ENCODE measurements around the gene TMF1. TPM values are rescaled to one million over a fixed set of nuclear protein-coding genes. Genes with fewer than 3 reads are reported as not detected.

Gene TMF1
- total RNA-seq, 2 experiments from 2014 or later = 57.4 to 58.0 TPM

DNA sequence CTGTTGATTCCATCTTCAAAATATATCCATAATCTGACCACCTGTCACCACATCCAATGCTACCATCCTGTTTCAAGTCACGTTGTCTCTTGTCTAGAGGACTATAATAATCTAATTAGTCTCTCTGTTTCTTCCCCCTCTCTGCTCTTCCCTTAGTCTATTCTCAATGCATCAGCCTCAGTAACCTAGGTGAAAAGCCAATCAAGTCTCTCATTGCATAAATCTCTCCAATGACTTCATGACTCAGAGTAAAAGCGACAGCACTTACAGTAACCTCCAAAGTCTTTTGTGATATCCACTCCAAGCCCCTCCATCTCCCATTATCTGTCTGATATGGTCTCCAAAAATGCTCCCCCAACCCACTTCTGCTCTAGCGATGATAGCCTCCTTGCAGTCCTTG is 20.8 kb upstream of the TMF1 start:
- no peak for DNase-seq
- peaks cover 49% of the 10 kb centered on the region for H3K36me3 Mint-ChIP-seq (ENCODE audit: low read depth)
- ChIA-PET POLR2A (no interaction called here), CTCF (no interaction called here)
- peak overlapping the region; percentile 1 for H3K27ac Mint-ChIP-seq
- H3K4me3 Mint-ChIP-seq = no peak overlapping the region
- no peaks in the 10 kb centered on the region for H3K9me3 Mint-ChIP-seq
- H3K27me3 Mint-ChIP-seq = no peaks in the 10 kb centered on the region
- H3K4me1 Mint-ChIP-seq = peaks cover 43% of the 10 kb centered on the region

DNA sequence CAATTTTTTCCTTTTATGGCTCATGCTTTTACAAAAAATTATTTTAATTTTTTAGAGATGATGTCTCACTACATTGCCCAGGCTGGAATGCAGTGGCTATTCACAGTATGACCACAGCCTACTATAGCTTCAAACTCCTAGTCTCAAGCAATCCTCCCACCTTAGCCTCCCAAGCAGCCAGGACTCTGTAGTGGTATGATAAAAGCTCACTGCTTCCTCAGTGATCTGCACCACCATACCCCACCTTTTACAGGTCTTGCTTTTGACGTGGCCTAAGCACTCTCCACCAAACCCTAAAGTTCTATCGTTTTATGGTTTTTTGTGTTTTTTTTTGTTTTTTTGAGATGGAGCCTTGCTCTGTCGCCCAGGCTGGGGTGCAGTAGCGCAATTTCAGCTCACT is 14.0 kb upstream of the TMF1 start:
- no peaks in the 10 kb centered on the region for H3K27me3 Mint-ChIP-seq
- H3K36me3 Mint-ChIP-seq (ENCODE audit: low read depth) = peaks cover 49% of the 10 kb centered on the region
- ChIA-PET CTCF (interaction anchor here (0.8 to 1.1 kb wide), 2 partner anchors 9 to 14 kb away, joined by 3 read pairs; partner anchors contain the start of gene TMF1), POLR2A (interaction anchor here (5.0 to 11.3 kb wide), 3 partner anchors 11 to 22 kb away, joined by 55 to 305 read pairs (median 72); partner anchors contain the start of genes ARL6IP5, TMF1 and UBA3)
- DNase-seq = no peak
- H3K4me3 Mint-ChIP-seq = no peak overlapping the region
- peaks cover 54% of the 10 kb centered on the region for H3K4me1 Mint-ChIP-seq
- peak overlapping the region; percentile 70 for H3K27ac Mint-ChIP-seq
- peaks cover 3% of the 10 kb centered on the region for H3K9me3 Mint-ChIP-seq

DNA sequence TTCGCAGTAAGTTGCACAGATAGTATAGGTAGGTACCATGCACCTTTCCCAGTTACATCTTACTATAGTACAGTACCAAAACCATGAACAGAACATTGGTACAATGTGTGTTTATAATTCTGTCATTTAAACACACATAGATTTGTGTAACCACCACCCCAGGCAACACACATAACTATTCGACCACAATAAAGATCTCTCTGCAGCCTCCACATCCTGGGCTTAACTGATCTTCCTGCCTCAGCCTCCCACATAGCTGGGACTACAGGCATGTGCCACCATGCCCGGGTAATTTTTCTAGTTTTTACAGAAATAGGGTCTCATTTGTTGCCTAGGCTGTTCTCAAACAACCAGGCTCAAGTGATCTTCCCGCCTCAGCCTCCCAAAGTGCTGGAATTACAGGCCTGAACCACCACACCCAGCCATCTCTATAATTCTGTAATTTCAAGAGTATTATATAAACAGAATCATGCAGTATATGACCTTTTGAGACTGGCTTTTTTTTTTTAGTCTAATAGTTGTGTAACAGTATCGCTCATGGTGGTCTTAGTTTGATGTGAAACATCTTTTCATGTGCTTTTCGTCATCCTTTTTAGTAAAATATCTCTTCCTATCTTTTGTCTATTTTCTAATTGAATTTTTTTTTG is 13.3 kb upstream of the TMF1 start:
- Mint-ChIP-seq H3K27ac (peak overlapping the region; percentile 70), H3K4me3 (no peak overlapping the region), H3K4me1 (peaks cover 53% of the 10 kb centered on the region), H3K27me3 (no peaks in the 10 kb centered on the region), H3K9me3 (peaks cover 8% of the 10 kb centered on the region), H3K36me3 (ENCODE audit: low read depth) (peaks cover 49% of the 10 kb centered on the region)
- ChIA-PET POLR2A (interaction anchor here (1.0 to 11.3 kb wide), 6 partner anchors 12 to 56 kb away, joined by 3 to 305 read pairs (median 30); partner anchors contain the start of genes ARL6IP5, TMF1 and UBA3), CTCF (interaction anchor here (0.8 to 2.3 kb wide), 4 partner anchors 10 to 20 kb away, joined by 3 to 17 read pairs (median 10); partner anchors contain the start of genes ARL6IP5 and TMF1)
- peak; percentile 42 for DNase-seq

DNA sequence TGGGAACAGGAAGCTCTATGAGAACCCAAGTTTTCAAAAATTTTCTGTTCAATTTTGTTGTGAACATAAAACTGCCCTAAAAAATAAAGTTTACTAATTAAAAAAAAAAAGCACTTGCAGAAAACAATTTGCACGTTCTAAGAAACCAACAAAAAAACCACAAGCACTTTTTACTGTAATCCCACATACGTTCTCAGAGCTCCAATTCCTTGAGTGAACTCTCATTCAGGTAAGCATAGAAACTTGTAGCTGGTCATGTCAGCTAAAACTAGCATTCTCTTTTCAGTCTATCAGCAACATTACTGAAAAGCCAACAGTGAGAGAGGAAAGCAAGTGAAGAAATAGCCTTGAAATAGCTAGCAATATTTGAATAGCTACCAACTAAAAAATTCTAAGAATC is 11.5 kb upstream of the TMF1 start:
- CTCF ChIA-PET = interaction anchor here (0.9 to 2.3 kb wide), 9 partner anchors 12 to 243 kb away, joined by 3 to 17 read pairs (median 4); partner anchors contain the start of genes ARL6IP5, EOGT and TMF1
- Mint-ChIP-seq H3K27me3 (no peaks in the 10 kb centered on the region), H3K27ac (peak overlapping the region; percentile 70), H3K4me3 (peak overlapping the region; percentile 40), H3K4me1 (peaks cover 63% of the 10 kb centered on the region), H3K36me3 (ENCODE audit: low read depth) (peaks cover 60% of the 10 kb centered on the region), H3K9me3 (peaks cover 8% of the 10 kb centered on the region)
- POLR2A ChIA-PET = interaction anchor here (0.8 to 11.3 kb wide), 7 partner anchors 11 to 136 kb away, joined by 3 to 305 read pairs (median 7); partner anchors contain the start of genes ARL6IP5, EOGT, TMF1 and UBA3
- no peak for DNase-seq

DNA sequence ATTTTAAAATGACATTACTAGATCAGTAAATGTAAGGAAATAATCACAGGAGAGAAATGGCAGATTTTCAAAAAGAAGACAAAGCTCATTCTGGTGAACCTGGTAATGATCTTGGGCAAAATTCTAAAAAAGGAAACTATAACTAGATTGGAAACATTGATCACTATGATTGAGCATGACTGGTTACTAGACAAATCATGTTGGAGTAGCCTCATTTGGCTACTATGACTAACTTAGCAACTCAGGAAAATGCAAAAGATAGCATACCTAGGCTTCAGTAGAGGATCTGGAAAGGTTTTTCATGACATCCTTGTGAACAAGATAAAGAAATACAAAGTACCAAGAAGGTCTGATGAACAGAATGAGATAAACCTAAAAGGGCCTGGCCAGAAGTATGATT is 7.6 kb upstream of the TMF1 start:
- Mint-ChIP-seq H3K4me1 (peaks cover 64% of the 10 kb centered on the region), H3K27ac (peak overlapping the region; percentile 94), H3K36me3 (ENCODE audit: low read depth) (peaks cover 79% of the 10 kb centered on the region), H3K9me3 (peaks cover 8% of the 10 kb centered on the region), H3K4me3 (no peak overlapping the region), H3K27me3 (no peaks in the 10 kb centered on the region)
- DNase-seq = no peak
- ChIA-PET CTCF (interaction anchor here (0.7 to 1.5 kb wide), 2 partner anchors 25 to 32 kb away, joined by 3 read pairs; partner anchors contain the start of gene ARL6IP5), POLR2A (interaction anchor here (1.2 to 11.3 kb wide), 6 partner anchors 8 to 1406 kb away, joined by 3 to 305 read pairs (median 8); partner anchors contain the start of genes ARL6IP5, TMF1 and UBA3)

DNA sequence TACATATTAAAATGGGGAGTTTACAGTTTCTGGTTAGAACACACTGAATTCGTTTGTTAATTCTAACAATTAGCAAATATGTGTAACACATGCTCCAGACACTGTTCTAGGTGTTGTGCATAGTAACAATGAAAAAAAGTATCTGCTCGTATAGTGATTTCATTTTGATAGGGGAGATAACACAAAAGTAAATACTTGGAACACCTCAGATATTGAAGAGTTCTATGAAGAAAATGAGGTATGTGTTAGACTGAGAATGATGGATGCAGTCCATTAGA is 6.8 kb upstream of the TMF1 start:
- H3K4me1 Mint-ChIP-seq = peaks cover 56% of the 10 kb centered on the region
- no peak for DNase-seq
- POLR2A ChIA-PET = interaction anchor here (0.9 to 11.3 kb wide), 7 partner anchors 7 to 141 kb away, joined by 3 to 305 read pairs (median 4); partner anchors contain the start of genes ARL6IP5, TMF1 and UBA3

DNA sequence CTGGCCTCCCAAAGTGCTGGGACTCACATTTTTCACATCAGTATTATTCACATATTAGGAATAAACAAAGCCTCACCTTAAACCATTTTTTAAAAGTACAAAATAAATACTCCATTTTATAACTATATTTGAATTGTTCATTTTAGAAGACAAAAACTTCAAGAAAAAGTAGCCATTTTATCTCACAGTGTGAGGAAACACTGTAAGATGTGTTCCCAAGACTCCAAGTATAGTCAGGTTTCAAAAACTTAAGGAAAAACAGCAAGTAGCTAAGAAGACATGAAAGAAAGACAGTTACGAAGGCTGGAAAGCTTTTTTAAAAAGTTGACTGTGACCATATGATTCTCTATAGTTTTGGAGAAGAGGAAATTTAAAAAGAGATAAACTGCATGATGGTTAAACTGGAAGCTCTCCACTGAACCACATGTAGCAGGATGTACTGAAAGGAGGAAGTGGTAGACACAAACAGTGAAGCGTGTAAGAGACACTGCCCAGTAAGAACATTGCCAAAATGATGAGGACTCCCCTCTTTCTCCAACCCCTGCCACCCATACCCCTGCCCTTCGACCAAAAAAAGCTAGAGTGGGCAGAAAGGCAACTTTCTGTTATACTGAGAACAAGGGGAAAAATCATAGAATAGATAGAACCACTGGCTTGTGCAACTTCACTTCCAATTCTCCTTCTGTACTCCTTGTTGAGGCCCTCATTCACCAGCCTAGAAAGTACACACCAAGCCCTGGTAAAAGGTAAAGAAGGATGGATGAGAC is 6.2 kb upstream of the TMF1 start:
- POLR2A ChIA-PET = interaction anchor here (0.7 to 11.3 kb wide), 6 partner anchors 10 to 142 kb away, joined by 3 to 305 read pairs (median 4); partner anchors contain the start of genes ARL6IP5 and UBA3
- peak; percentile 31 for DNase-seq
- Mint-ChIP-seq H3K4me1 (peaks cover 52% of the 10 kb centered on the region), H3K27me3 (no peaks in the 10 kb centered on the region), H3K9me3 (peaks cover 8% of the 10 kb centered on the region), H3K4me3 (peak overlapping the region; percentile 16), H3K27ac (peak overlapping the region; percentile 94), H3K36me3 (ENCODE audit: low read depth) (peaks cover 80% of the 10 kb centered on the region)
- CTCF ChIA-PET = interaction anchor here (1.1 to 1.5 kb wide), 3 partner anchors 26 to 36 kb away, joined by 3 read pairs; partner anchors contain the start of gene ARL6IP5

More for the DNA sequence above, 6.8 kb upstream of the TMF1 start:
- Mint-ChIP-seq H3K27ac (peak overlapping the region; percentile 94), H3K4me3 (no peak overlapping the region), H3K36me3 (ENCODE audit: low read depth) (peaks cover 79% of the 10 kb centered on the region), H3K9me3 (peaks cover 8% of the 10 kb centered on the region), H3K27me3 (no peaks in the 10 kb centered on the region)
- CTCF ChIA-PET = interaction anchor here (1.1 to 1.5 kb wide), 3 partner anchors 26 to 36 kb away, joined by 3 read pairs; partner anchors contain the start of gene ARL6IP5

DNA sequence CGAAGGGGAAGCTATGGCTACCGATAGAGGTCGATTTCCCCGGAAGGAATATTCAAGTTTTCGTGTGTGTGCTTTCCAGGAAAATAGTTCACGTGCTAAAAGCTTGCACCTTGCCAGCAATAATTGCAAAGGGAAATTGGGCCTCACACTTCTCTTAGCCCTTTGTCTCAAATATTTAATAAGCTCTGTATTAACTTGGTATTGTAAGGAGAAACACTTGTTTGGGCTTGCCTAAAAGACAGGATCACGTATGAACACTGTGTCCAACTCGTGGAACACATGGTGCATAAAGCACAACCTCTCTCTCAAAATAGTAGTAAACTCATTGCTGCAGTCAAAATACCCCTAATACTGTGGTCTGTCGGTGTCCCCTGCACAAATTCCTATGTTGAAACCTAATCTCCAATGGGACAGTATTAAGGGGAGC is 352 bp upstream of the TMF1 start:
- CTCF ChIA-PET = interaction anchor here (0.7 to 2.9 kb wide), 8 partner anchors 12 to 43 kb away, joined by 3 to 17 read pairs (median 8); partner anchors contain the start of gene UBA3
- H3K27ac Mint-ChIP-seq = peak overlapping the region; percentile 96
- POLR2A ChIA-PET = interaction anchor here (0.8 to 7.2 kb wide), 10 partner anchors 8 to 147 kb away, joined by 3 to 293 read pairs (median 12); partner anchors contain the start of genes ARL6IP5, EOGT and UBA3
- H3K4me1 Mint-ChIP-seq = peaks cover 56% of the 10 kb centered on the region
- DNase-seq = no peak
- no peaks in the 10 kb centered on the region for H3K9me3 Mint-ChIP-seq
- H3K4me3 Mint-ChIP-seq = peak overlapping the region; percentile 100
- peaks cover 69% of the 10 kb centered on the region for H3K36me3 Mint-ChIP-seq (ENCODE audit: low read depth)
- no peaks in the 10 kb centered on the region for H3K27me3 Mint-ChIP-seq

DNA sequence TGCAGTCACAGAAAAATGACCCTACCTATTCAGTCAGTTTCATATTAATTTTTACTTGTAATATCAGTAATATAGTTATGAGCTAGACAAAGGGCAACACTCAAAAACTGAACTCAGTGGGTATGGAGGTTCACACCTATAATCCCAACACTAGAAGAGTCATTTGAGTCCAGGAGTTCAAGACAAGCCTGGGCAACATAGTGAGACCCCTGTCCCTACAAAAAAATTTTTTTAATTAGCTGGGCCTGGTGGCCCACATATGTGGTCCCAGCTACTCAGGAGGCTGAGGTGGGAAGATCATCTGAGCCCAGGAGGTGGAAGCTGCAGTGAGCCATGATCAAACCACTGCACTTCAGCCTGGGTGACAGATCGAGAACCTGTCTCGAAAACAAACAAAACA is 3.1 kb downstream of the TMF1 start:
- ChIA-PET CTCF (interaction anchor here (1.4 kb wide), 2 partner anchors 45 to 72 kb away, joined by 3 read pairs; no protein-coding TSS in a partner anchor), POLR2A (interaction anchor here (1.3 to 7.2 kb wide), 3 partner anchors 16 to 37 kb away, joined by 4 to 293 read pairs (median 31); partner anchors contain the start of genes ARL6IP5, EOGT and UBA3)
- Mint-ChIP-seq H3K27ac (no peak overlapping the region), H3K4me3 (peak overlapping the region; percentile 12), H3K36me3 (ENCODE audit: low read depth) (peaks cover 68% of the 10 kb centered on the region), H3K4me1 (peaks cover 59% of the 10 kb centered on the region), H3K27me3 (no peaks in the 10 kb centered on the region), H3K9me3 (no peaks in the 10 kb centered on the region)
- no peak for DNase-seq

DNA sequence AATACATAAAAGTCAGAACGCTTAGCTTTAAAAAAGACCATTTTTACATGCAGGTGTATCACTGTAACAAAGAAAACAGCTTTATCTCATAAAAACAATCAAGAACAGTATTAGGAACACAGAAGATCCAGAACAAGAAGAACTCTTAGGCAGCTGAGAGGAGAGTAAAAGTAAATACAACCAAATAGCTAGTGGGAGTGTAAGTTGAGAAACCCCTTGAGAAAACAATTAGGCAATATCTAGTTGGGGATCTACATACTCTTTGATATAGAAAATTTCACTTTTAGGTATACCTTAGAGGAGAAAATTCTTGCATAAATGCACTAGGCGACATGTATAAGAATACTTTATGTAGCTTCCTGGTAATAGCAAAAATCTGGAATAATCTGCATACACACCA is 7.5 kb downstream of the TMF1 start:
- DNase-seq = no peak
- Mint-ChIP-seq H3K9me3 (no peaks in the 10 kb centered on the region), H3K4me3 (no peak overlapping the region), H3K36me3 (ENCODE audit: low read depth) (peaks cover 62% of the 10 kb centered on the region), H3K27me3 (no peaks in the 10 kb centered on the region), H3K27ac (no peak overlapping the region), H3K4me1 (peaks cover 32% of the 10 kb centered on the region)
- ChIA-PET CTCF (interaction anchor here (1.1 to 1.6 kb wide), 4 partner anchors 12 to 192 kb away, joined by 3 read pairs; no protein-coding TSS in a partner anchor), POLR2A (interaction anchor here (0.6 to 2.2 kb wide), 4 partner anchors 31 to 47 kb away, joined by 3 to 5 read pairs (median 4); partner anchors contain the start of gene EOGT)

DNA sequence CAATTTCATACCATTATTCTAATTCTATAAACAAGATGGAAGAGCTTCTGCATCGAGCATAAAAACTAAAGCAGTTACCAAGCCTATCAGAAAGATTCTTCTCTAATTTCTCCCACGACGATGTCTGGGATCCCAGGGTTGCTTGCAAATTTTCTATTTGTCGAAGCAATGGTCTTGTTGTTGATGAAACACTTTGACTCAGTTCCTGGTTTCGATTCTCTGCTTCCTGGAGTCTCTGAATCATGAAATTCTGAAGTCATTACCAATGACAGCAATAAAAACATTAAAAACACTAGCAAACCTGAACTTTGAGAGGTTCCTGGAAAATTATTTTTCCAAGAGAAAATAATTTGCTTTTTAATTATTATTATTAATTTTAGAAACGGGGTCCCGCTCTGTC is 18.7 kb downstream of the TMF1 start:
- peak overlapping the region; percentile 52 for H3K27ac Mint-ChIP-seq
- no peaks in the 10 kb centered on the region for H3K27me3 Mint-ChIP-seq
- H3K36me3 Mint-ChIP-seq (ENCODE audit: low read depth) = peaks cover 72% of the 10 kb centered on the region
- no peak overlapping the region for H3K4me3 Mint-ChIP-seq
- ChIA-PET POLR2A (interaction anchor here (1.0 kb wide), 1 partner anchor 8 kb away, joined by 3 read pairs; no protein-coding TSS in a partner anchor), CTCF (no interaction called here)
- H3K9me3 Mint-ChIP-seq = no peaks in the 10 kb centered on the region
- no peak for DNase-seq
- H3K4me1 Mint-ChIP-seq = peaks cover 25% of the 10 kb centered on the region

DNA sequence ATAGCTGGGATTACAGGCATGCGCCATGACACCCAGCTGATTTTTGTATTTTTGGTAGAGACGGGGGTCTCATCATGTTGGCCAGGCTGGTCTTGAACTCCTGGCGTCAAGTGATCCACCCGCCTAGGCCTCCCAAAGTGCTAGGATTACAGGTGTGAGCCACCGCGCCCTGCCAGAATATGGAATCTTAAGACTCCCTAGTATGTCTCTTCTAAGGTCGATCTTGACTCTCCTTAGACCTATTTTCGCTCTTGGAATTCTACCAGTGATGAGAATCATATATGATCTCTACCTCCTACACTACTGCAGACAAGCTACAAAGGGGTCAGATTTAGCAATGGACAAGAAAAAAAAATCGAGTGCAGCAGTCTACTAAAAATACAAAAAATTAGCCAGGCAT is 19.4 kb downstream of the TMF1 start:
- H3K27me3 Mint-ChIP-seq = no peaks in the 10 kb centered on the region
- peak overlapping the region; percentile 65 for H3K27ac Mint-ChIP-seq
- H3K9me3 Mint-ChIP-seq = no peaks in the 10 kb centered on the region
- peaks cover 71% of the 10 kb centered on the region for H3K36me3 Mint-ChIP-seq (ENCODE audit: low read depth)
- H3K4me3 Mint-ChIP-seq = no peak overlapping the region
- no peak for DNase-seq
- H3K4me1 Mint-ChIP-seq = peaks cover 24% of the 10 kb centered on the region
- ChIA-PET CTCF (no interaction called here), POLR2A (interaction anchor here (0.7 to 1.0 kb wide), 2 partner anchors 8 to 69 kb away, joined by 3 read pairs; no protein-coding TSS in a partner anchor)

All from activated CD4-positive, alpha-beta memory T cell treated with anti-CD3 and anti-CD28 coated beads, Interleukin-2, amount 10 ng/mL, durations not matched to agents 7 days and 5 days (primary cell).